Measurements from ENCODE around the gene DFFB.

DFFB gene

GRCh38 chr1:3831689-3832088 is 25.6 kb upstream of the DFFB start:
- DNase-seq (ENCODE audit: low read depth) = no peak

- DNase-seq (ENCODE audit: low read depth) = no peak
Observed at GRCh38 chr1:3834701-3835100, 22.6 kb upstream of the DFFB start.

- no peak for DNase-seq (ENCODE audit: low read depth)
Observed at GRCh38 chr1:3836421-3836820, 20.9 kb upstream of the DFFB start.

- no peak for DNase-seq (ENCODE audit: low read depth)
Observed at GRCh38 chr1:3837200-3837599, 20.1 kb upstream of the DFFB start.

- no peak for DNase-seq (ENCODE audit: low read depth)
Observed at GRCh38 chr1:3837685-3838084, 19.6 kb upstream of the DFFB start.

GRCh38 chr1:3838788-3839187 is 18.5 kb upstream of the DFFB start:
- DNase-seq (ENCODE audit: low read depth) = no peak

GRCh38 chr1:3841491-3841890 is 15.8 kb upstream of the DFFB start:
- DNase-seq (ENCODE audit: low read depth) = no peak

GRCh38 chr1:3842912-3843311 is 14.4 kb upstream of the DFFB start:
- DNase-seq (ENCODE audit: low read depth) = no peak

- no peak for DNase-seq (ENCODE audit: low read depth)
Observed at GRCh38 chr1:3846541-3846940, 10.7 kb upstream of the DFFB start.

- DNase-seq (ENCODE audit: low read depth) = no peak
Observed at GRCh38 chr1:3847081-3847480, 10.2 kb upstream of the DFFB start.

- DNase-seq (ENCODE audit: low read depth) = no peak
Observed at GRCh38 chr1:3850857-3851256, 6.4 kb upstream of the DFFB start.

GRCh38 chr1:3851292-3851691 is 6.0 kb upstream of the DFFB start:
- no peak for DNase-seq (ENCODE audit: low read depth)

- DNase-seq (ENCODE audit: low read depth) = no peak
Observed at GRCh38 chr1:3852091-3852490, 5.2 kb upstream of the DFFB start.

- DNase-seq (ENCODE audit: low read depth) = no peak
Observed at GRCh38 chr1:3852711-3853485, 4.4 kb upstream of the DFFB start.

GRCh38 chr1:3857791-3858129 is 484 bp downstream of the DFFB start:
- DNase-seq (ENCODE audit: low read depth) = no peak

- no peak for DNase-seq (ENCODE audit: low read depth)
Observed at GRCh38 chr1:3858231-3858981, 1.1 kb downstream of the DFFB start.

GRCh38 chr1:3863231-3863935 is 6.1 kb downstream of the DFFB start:
- no peak for DNase-seq (ENCODE audit: low read depth)

- DNase-seq (ENCODE audit: low read depth) = no peak
Observed at GRCh38 chr1:3864884-3865283, 7.6 kb downstream of the DFFB start.

- DNase-seq (ENCODE audit: low read depth) = no peak
Observed at GRCh38 chr1:3865606-3866160, 8.4 kb downstream of the DFFB start.

- DNase-seq (ENCODE audit: low read depth) = no peak
Observed at GRCh38 chr1:3868464-3869006, 11.3 kb downstream of the DFFB start.

- DNase-seq (ENCODE audit: low read depth) = no peak
Observed at GRCh38 chr1:3869751-3870301, 12.6 kb downstream of the DFFB start.

- no peak for DNase-seq (ENCODE audit: low read depth)
Observed at GRCh38 chr1:3871451-3871805, 14.2 kb downstream of the DFFB start.

Data from T-helper 22 cell (primary cell).